Panc1 (cell line): ENCODE measurements around the gene GOLGA8N. TPM values are rescaled to one million over a fixed set of nuclear protein-coding genes. Genes with fewer than 3 reads are reported as not detected.

Experiments
- ATAC-seq: fragments of 200-7000 bp; cut with Tn5 transposase; 2 replicates; pipeline ENCODE4 v1.9.1; 2020; ENCODE audit warnings: mild to moderate bottlenecking, moderate library complexity
- BruUV-seq: library from RNA; stranded (reverse); fragments of 400-500 nt; replicated peaks from 2 replicates; lab custom pipeline; 2021; lab: Mats Ljungman, UMichigan
- CTCF ChIA-PET: fragments of 300-600 bp; sonication (Branson Sonifier 250); formaldehyde crosslinking; loops from one replicate; lab custom pipeline; 2022; ENCODE audit warnings: antibody characterized with exemption; lab: Charles Lee
- POLR2A ChIA-PET: fragments of 300-600 bp; sonication (Branson Sonifier 250); formaldehyde crosslinking; loops from one replicate; lab custom pipeline; 2022; ENCODE audit warnings: antibody characterized with exemption; lab: Charles Lee
- DNase-seq: peaks from one replicate; pipeline ENCODE4 v3.0.0-alpha.2; 2010; ENCODE audit warnings: low read depth, low spot score
- H3K27ac ChIP-seq: 2 replicates; pipeline ENCODE4 v1.5.1; 2011; ENCODE audit warnings: mild to moderate bottlenecking, low read length, inconsistent platforms
- H3K27me3 ChIP-seq: fragments of 200-500 bp; sonication (Bioruptor generic); 2 replicates; pipeline ENCODE4 v1.6.0; 2014; ENCODE audit warnings: low read length, inconsistent platforms; ENCODE audit not compliant: control insufficient read depth, insufficient read depth
- H3K36me3 ChIP-seq: fragments of 200-500 bp; sonication (Bioruptor generic); 2 replicates; pipeline ENCODE4 v1.5.1; 2014; ENCODE audit warnings: inconsistent platforms, mild to moderate bottlenecking, low read length, moderate library complexity; ENCODE audit not compliant: control insufficient read depth, insufficient read depth
- H3K4me1 ChIP-seq: 2 replicates; pipeline ENCODE4 v1.5.1; 2011; ENCODE audit warnings: inconsistent platforms, mild to moderate bottlenecking, low read length, moderate library complexity; ENCODE audit not compliant: control insufficient read depth, insufficient read depth
- H3K4me3 ChIP-seq, 2 experiments: 2 replicates each; pipeline ENCODE4 v1.5.1; 2011 to 2012; ENCODE audit warnings: low read depth in 2 of 2, low read length in 2 of 2, mild to moderate bottlenecking in 2 of 2, inconsistent platforms in 1 of 2, moderate library complexity in 1 of 2
- H3K9me3 ChIP-seq: fragments of 200-500 bp; sonication (Bioruptor generic); 2 replicates; pipeline ENCODE4 v1.5.1; 2014; ENCODE audit warnings: low read depth, mild to moderate bottlenecking, inconsistent platforms, low read length, moderate library complexity; ENCODE audit not compliant: control insufficient read depth, insufficient read depth
- POLR2AphosphoS5 ChIP-seq: IDR thresholded peaks from 2 replicates; pipeline ENCODE4 v1.6.1; 2012; ENCODE audit warnings: mild to moderate bottlenecking, low read depth, low read length, moderate library complexity
- SIN3A ChIP-seq: IDR thresholded peaks from 2 replicates; pipeline ENCODE4 v1.6.1; 2012; ENCODE audit warnings: low read depth, mild to moderate bottlenecking, low read length, moderate library complexity, borderline replicate concordance; ENCODE audit not compliant: insufficient read depth
- TCF7L2 ChIP-seq: IDR thresholded peaks from 2 replicates; pipeline ENCODE4 v1.6.1; 2011; ENCODE audit warnings: mild to moderate bottlenecking, low read depth, low read length, inconsistent platforms
- in situ Hi-C: cut with HindIII; loops from 2 replicates; pipeline ENCODE4 v1.10.0; 2016; ENCODE audit warnings: low sequenced_read_pairs, low pct_unique_long_range_greater_than_20kb
- intact Hi-C: fragments of 100-400 bp; cut with micrococcal nuclease; formaldehyde crosslinking; loops from one replicate; pipeline ENCODE4 v1.10.0; 2022; ENCODE audit not compliant: unreplicated experiment
- total RNA-seq: library from RNA; stranded (reverse); gene quantifications from one replicate; pipeline ENCODE4 v1.2.1, GENCODE V29; 2021; ENCODE audit not compliant: unreplicated experiment
- TF ChIP-seq, protein P1 (sequence below), 2 experiments: IDR thresholded peaks; 2 replicates each; pipeline ENCODE4 v1.6.1; 2011 to 2012; ENCODE audit warnings: low read depth in 2 of 2, control low read depth in 1 of 2, low read length in 1 of 2, mild to moderate bottlenecking in 1 of 2, moderate library complexity in 1 of 2; ENCODE audit not compliant: insufficient read depth in 1 of 2
- TF ChIP-seq, protein P2 (sequence below): fragments of 450-650 bp; IDR thresholded peaks from 2 replicates; pipeline ENCODE4 v1.5.1; 2017; ENCODE audit warnings: mild to moderate bottlenecking

The GOLGA8N gene
- total RNA-seq, 1 experiment from 2014 or later: 4.1 TPM

DNA sequence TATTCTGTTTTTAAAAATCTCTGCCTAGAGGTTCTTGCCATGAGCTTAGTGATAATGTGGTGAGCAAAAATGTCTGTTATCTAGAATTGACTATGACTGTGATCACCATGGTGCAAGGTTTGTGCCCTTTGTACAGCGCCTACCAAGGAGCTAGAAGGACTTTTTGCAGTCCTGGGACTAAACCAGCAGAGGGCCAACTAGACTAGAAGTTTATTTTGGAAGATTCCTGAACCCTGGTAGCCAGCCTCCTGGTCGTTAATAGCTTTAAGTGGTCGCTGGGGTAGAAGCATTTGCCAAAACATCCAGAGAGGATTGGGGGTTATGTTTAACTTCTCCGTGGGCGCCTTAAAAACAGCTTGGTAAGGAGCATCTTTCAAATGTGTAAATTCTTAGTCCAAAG, 56.1 kb downstream of the GOLGA8N start:
- H3K27me3 ChIP-seq: no peaks in the 10 kb centered on the region
- TF ChIP-seq, protein P1, sequence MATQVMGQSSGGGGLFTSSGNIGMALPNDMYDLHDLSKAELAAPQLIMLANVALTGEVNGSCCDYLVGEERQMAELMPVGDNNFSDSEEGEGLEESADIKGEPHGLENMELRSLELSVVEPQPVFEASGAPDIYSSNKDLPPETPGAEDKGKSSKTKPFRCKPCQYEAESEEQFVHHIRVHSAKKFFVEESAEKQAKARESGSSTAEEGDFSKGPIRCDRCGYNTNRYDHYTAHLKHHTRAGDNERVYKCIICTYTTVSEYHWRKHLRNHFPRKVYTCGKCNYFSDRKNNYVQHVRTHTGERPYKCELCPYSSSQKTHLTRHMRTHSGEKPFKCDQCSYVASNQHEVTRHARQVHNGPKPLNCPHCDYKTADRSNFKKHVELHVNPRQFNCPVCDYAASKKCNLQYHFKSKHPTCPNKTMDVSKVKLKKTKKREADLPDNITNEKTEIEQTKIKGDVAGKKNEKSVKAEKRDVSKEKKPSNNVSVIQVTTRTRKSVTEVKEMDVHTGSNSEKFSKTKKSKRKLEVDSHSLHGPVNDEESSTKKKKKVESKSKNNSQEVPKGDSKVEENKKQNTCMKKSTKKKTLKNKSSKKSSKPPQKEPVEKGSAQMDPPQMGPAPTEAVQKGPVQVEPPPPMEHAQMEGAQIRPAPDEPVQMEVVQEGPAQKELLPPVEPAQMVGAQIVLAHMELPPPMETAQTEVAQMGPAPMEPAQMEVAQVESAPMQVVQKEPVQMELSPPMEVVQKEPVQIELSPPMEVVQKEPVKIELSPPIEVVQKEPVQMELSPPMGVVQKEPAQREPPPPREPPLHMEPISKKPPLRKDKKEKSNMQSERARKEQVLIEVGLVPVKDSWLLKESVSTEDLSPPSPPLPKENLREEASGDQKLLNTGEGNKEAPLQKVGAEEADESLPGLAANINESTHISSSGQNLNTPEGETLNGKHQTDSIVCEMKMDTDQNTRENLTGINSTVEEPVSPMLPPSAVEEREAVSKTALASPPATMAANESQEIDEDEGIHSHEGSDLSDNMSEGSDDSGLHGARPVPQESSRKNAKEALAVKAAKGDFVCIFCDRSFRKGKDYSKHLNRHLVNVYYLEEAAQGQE (IDR thresholded peaks at IDR 0.05; ENCODE audit: insufficient read depth in 1 of 2, low read depth in 2 of 2, low read length in 1 of 2): no peak
- TF ChIP-seq POLR2AphosphoS5 (no peak), TCF7L2 (no peak)
- TF ChIP-seq, protein P2, sequence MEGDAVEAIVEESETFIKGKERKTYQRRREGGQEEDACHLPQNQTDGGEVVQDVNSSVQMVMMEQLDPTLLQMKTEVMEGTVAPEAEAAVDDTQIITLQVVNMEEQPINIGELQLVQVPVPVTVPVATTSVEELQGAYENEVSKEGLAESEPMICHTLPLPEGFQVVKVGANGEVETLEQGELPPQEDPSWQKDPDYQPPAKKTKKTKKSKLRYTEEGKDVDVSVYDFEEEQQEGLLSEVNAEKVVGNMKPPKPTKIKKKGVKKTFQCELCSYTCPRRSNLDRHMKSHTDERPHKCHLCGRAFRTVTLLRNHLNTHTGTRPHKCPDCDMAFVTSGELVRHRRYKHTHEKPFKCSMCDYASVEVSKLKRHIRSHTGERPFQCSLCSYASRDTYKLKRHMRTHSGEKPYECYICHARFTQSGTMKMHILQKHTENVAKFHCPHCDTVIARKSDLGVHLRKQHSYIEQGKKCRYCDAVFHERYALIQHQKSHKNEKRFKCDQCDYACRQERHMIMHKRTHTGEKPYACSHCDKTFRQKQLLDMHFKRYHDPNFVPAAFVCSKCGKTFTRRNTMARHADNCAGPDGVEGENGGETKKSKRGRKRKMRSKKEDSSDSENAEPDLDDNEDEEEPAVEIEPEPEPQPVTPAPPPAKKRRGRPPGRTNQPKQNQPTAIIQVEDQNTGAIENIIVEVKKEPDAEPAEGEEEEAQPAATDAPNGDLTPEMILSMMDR: peak; percentile 62
- H3K4me1 ChIP-seq: no peaks in the 10 kb centered on the region
- intact Hi-C loops (no loop called here), in situ Hi-C loops (no loop called here)
- POLR2A ChIA-PET: no interaction called here
- no peak overlapping the region for H3K27ac ChIP-seq
- H3K4me3 ChIP-seq: no peak overlapping the region
- DNase-seq: no peak
- 0 out of 2 replicates have a peak, but pooled peaks have one; percentile 46 for ATAC-seq
- H3K36me3 ChIP-seq: no peaks in the 10 kb centered on the region
- H3K9me3 ChIP-seq: no peaks in the 10 kb centered on the region
- BruUV-seq: no TSS peak
- CTCF ChIA-PET: interaction anchor here (0.8 to 1.1 kb wide), 2 partner anchors 9 to 14 kb away, joined by 3 read pairs; no protein-coding TSS in a partner anchor

DNA sequence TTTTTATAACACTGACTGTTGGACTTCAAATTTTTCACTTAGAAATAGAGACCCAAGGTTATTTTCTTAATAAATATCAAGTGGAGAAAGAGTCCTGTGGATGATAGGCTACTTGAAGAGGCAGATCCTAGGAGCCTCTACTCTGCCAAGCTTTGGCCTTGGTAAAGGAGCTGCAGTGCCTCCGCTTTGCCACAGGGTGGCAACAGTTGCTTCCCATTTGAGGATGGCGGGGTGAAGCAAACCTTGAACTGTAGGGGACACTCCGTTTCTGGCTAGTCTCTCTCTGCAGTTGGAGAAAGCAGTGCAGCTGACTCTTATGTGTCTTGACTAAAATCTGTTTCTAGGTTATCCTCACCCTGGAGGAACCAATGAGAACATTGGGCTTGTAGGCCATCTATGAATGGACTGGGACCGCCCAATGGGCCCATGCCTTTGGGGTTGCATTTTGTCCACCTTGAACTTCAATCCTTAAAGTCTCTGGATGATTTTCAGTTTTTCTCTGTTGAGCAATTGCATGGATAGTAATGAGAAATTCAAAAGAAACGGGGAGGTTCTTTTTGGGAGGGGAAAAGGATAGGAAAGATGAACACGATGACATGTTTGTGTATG, 58.1 kb downstream of the GOLGA8N start:
- TF ChIP-seq POLR2AphosphoS5 (no peak), TCF7L2 (no peak), SIN3A (no peak)
- TF ChIP-seq, protein P1 (IDR thresholded peaks at IDR 0.05; ENCODE audit: insufficient read depth in 1 of 2, low read depth in 2 of 2, low read length in 1 of 2): no peak
- TF ChIP-seq, protein P2: peak; percentile 93
- in situ Hi-C loops: no loop called here
- Histone ChIP-seq H3K4me1 (no peaks in the 10 kb centered on the region), H3K27me3 (no peaks in the 10 kb centered on the region), H3K27ac (no peak overlapping the region), H3K4me3 (no peak overlapping the region), H3K36me3 (no peaks in the 10 kb centered on the region), H3K9me3 (no peaks in the 10 kb centered on the region)
- intact Hi-C loops: no loop called here
- DNase-seq (peak; percentile 48), ATAC-seq (peak; percentile 84)
- ChIA-PET POLR2A (no interaction called here), CTCF (interaction anchor here (0.6 to 0.7 kb wide), 2 partner anchors 9 to 258 kb away, joined by 3 read pairs; no protein-coding TSS in a partner anchor)
- no TSS peak for BruUV-seq
